SK-N-SH (cell line): ENCODE measurements around the gene CACNA2D1. TPM values are rescaled to one million over a fixed set of nuclear protein-coding genes. Genes with fewer than 3 reads are reported as not detected.

Experiments
- CTCF ChIA-PET: fragments of 300-600, 350-600 bp; formaldehyde crosslinking; extraction: SDS; loops from one replicate; lab custom pipeline; 2021; lab: Yijun Ruan, JAX
- POLR2A ChIA-PET: fragments of 350-600 bp; sonication (Branson Sonifier 250); formaldehyde crosslinking; extraction: SDS; loops from one replicate; lab custom pipeline; 2020; ENCODE audit warnings: antibody characterized with exemption, inconsistent platforms; lab: Yijun Ruan, JAX
- DNase-seq: peaks from one replicate; pipeline ENCODE4 v3.0.0; 2012
- H2AFZ ChIP-seq: fragments of 200-600 bp; sonication (generic); 2 replicates; pipeline ENCODE4 v1.8.1; 2016; ENCODE audit warnings: antibody characterized with exemption, mild to moderate bottlenecking, low read depth
- H3F3A ChIP-seq: fragments of 200-600 bp; sonication (generic); replicated peaks from 2 replicates; pipeline ENCODE3; 2016; ENCODE audit warnings: antibody characterized with exemption, mild to moderate bottlenecking; ENCODE audit not compliant: insufficient read depth
- H3K27ac ChIP-seq, 2 experiments: fragments of 200-500 bp in 1 of 2; fragments of 200-600 bp in 1 of 2; sonication (Bioruptor generic) in 1 of 2; sonication (generic), shearing (Covaris generic) in 1 of 2; 2 replicates each; pipeline versions ENCODE4 v1.5.1 to v1.6.1; 2014 to 2016; ENCODE audit warnings: low read depth in 2 of 2, inconsistent platforms in 1 of 2, low read length in 1 of 2, mild to moderate bottlenecking in 1 of 2, mixed read lengths in 1 of 2
- H3K27me3 ChIP-seq: fragments of 200-600 bp; sonication (generic), shearing (Covaris generic); 2 replicates; pipeline ENCODE4 v1.6.1; 2016; ENCODE audit warnings: mixed run types; ENCODE audit not compliant: insufficient read depth
- H3K36me3 ChIP-seq, 2 experiments: fragments of 200-500 bp in 1 of 2; fragments of 200-600 bp in 1 of 2; sonication (Bioruptor generic) in 1 of 2; sonication (generic) in 1 of 2; replicated peaks in 1 of 2; 2 replicates each; pipeline versions ENCODE3 to v1.5.1; 2014 to 2016; ENCODE audit warnings: low read length in 1 of 2, mild to moderate bottlenecking in 1 of 2; ENCODE audit not compliant: insufficient read depth in 2 of 2, control insufficient read depth in 1 of 2
- H3K4me1 ChIP-seq, 2 experiments: fragments of 200-500 bp in 1 of 2; fragments of 200-600 bp in 1 of 2; sonication (Bioruptor generic) in 1 of 2; sonication (generic), shearing (Covaris generic) in 1 of 2; 2 replicates each; pipeline versions ENCODE4 v1.5.1 to v1.6.1; 2014 to 2016; ENCODE audit warnings: low read depth in 1 of 2, low read length in 1 of 2, mixed run types in 1 of 2; ENCODE audit not compliant: insufficient read depth in 2 of 2, control insufficient read depth in 1 of 2
- H3K4me2 ChIP-seq: fragments of 200-600 bp; sonication (generic), shearing (Covaris generic); 2 replicates; pipeline ENCODE4 v1.6.1; 2017; ENCODE audit warnings: mixed run types
- H3K4me3 ChIP-seq, 2 experiments: fragments of 200-500 bp in 1 of 2; fragments of 200-600 bp in 1 of 2; sonication (Bioruptor generic) in 1 of 2; sonication (generic), shearing (Covaris generic) in 1 of 2; 2 replicates each; pipeline versions ENCODE4 v1.5.1 to v1.8.1; 2014 to 2016; ENCODE audit warnings: low read depth in 2 of 2, inconsistent platforms in 1 of 2, low read length in 1 of 2, mild to moderate bottlenecking in 1 of 2, mixed read lengths in 1 of 2, moderate library complexity in 1 of 2
- H3K79me2 ChIP-seq: fragments of 200-600 bp; sonication (generic); 2 replicates; pipeline ENCODE4 v1.8.1; 2017; ENCODE audit warnings: mild to moderate bottlenecking; ENCODE audit not compliant: insufficient read depth
- H3K9ac ChIP-seq: fragments of 200-600 bp; sonication (generic); 2 replicates; pipeline ENCODE4 v1.6.1; 2017; ENCODE audit warnings: mixed run types
- H3K9me2 ChIP-seq: fragments of 200-600 bp; sonication (generic); 2 replicates; pipeline ENCODE4 v1.6.1; 2017; ENCODE audit warnings: mixed run types
- H3K9me3 ChIP-seq: fragments of 200-600 bp; sonication (generic); 2 replicates; pipeline ENCODE4 v1.6.1; 2017; ENCODE audit warnings: mixed run types, mild to moderate bottlenecking, moderate library complexity
- H4K20me1 ChIP-seq: fragments of 200-600 bp; sonication (generic); 2 replicates; pipeline ENCODE4 v1.6.1; 2017; ENCODE audit warnings: mild to moderate bottlenecking, mixed run types; ENCODE audit not compliant: insufficient read depth
- CHD2 ChIP-seq: fragments of 150-350 bp; IDR thresholded peaks from 2 replicates; pipeline ENCODE4 v1.6.1; 2018; ENCODE audit warnings: low read length; ENCODE audit not compliant: partially characterized antibody
- CTCF ChIP-seq: fragments of 200-600 bp; sonication (generic); IDR thresholded peaks from 2 replicates; pipeline ENCODE4 v1.6.1; 2017; ENCODE audit warnings: antibody characterized with exemption, mild to moderate bottlenecking, moderate library complexity
- ELF1 ChIP-seq: IDR thresholded peaks from 2 replicates; pipeline ENCODE4 v1.4.0; 2012
- FOSL2 ChIP-seq: IDR thresholded peaks from 2 replicates; pipeline ENCODE4 v1.4.0; 2012; ENCODE audit warnings: low read depth, mild to moderate bottlenecking, moderate library complexity, borderline replicate concordance
- FOXM1 ChIP-seq: IDR thresholded peaks from 2 replicates; pipeline ENCODE4 v1.4.0; 2012; ENCODE audit warnings: low read depth, mild to moderate bottlenecking
- GATA2 ChIP-seq: sonication (generic); formaldehyde crosslinking; IDR thresholded peaks from 2 replicates; pipeline ENCODE4 v1.5.0; 2020; ENCODE audit warnings: mild to moderate bottlenecking, missing genetic modification reagents
- IRF3 ChIP-seq: fragments of 150-350 bp; IDR thresholded peaks from 2 replicates; pipeline ENCODE4 v1.6.1; 2016; ENCODE audit warnings: mild to moderate bottlenecking, low read depth, low read length
- MAX ChIP-seq: IDR thresholded peaks from 2 replicates; pipeline ENCODE4 v1.4.0; 2012; ENCODE audit warnings: low read depth
- MXI1 ChIP-seq: IDR thresholded peaks from 2 replicates; pipeline ENCODE4 v1.6.1; 2012; ENCODE audit warnings: mild to moderate bottlenecking, low read depth, low read length, improper control_type of control experiment
- PBX3 ChIP-seq: IDR thresholded peaks from 2 replicates; pipeline ENCODE4; 2012
- RAD21 ChIP-seq: IDR thresholded peaks from 2 replicates; pipeline ENCODE4 v1.6.1; 2012; ENCODE audit warnings: mild to moderate bottlenecking, low read length
- RCOR1 ChIP-seq: fragments of 150-350 bp; IDR thresholded peaks from 2 replicates; pipeline ENCODE4 v1.6.1; 2017; ENCODE audit warnings: antibody characterized with exemption, low read length
- SIN3A ChIP-seq: IDR thresholded peaks from 2 replicates; pipeline ENCODE4 v1.6.1; 2012; ENCODE audit warnings: low read depth, mild to moderate bottlenecking, low read length, moderate library complexity, borderline replicate concordance
- SMC3 ChIP-seq: IDR thresholded peaks from 2 replicates; pipeline ENCODE4 v1.6.1; 2012; ENCODE audit warnings: low read depth, low read length, improper control_type of control experiment
- TAF1 ChIP-seq: IDR thresholded peaks from 2 replicates; pipeline ENCODE4 v1.6.1; 2012; ENCODE audit warnings: low read depth, mild to moderate bottlenecking, low read length, moderate library complexity, borderline replicate concordance
- WGBS: methylation state at CpG from one replicate; pipeline ENCODE4 v1.1.6; 2017; ENCODE audit warnings: low lambda C conversion rate; 5-methylcytosine and 5-hydroxymethylcytosine counted together
- polyA plus RNA-seq, 3 experiments: library from polyadenylated mRNA; depleted of rRNA; stranded (reverse); fragments of >200 nt; gene quantifications; 2 replicates each; pipeline ENCODE4 v1.2.3, GENCODE V29; 2012

Gene CACNA2D1
- polyA plus RNA-seq, 1 of the 3 experiments (the other 2 are of a cell fraction) = 3.4 TPM

- Histone ChIP-seq H3K79me2 (no peaks in the 10 kb centered on the region), H3K9me3 (no peaks in the 10 kb centered on the region), H3K36me3 (no peaks in the 10 kb centered on the region), H4K20me1 (no peaks in the 10 kb centered on the region), H3K4me2 (no peak overlapping the region), H3F3A (no peaks in the 10 kb centered on the region), H3K27ac (peak overlapping the region in 1 of 2 experiments; percentile 43; a peak in 1 of 4 replicates), H2AFZ (no peak overlapping the region), H3K9me2 (no peaks in the 10 kb centered on the region), H3K9ac (no peak overlapping the region), H3K4me3 (no peak overlapping the region), H3K27me3 (no peaks in the 10 kb centered on the region), H3K4me1 (peaks cover 0 to 6% of the 10 kb centered on the region in 2 experiments; a peak in 2 of 4 replicates)
- CTCF ChIA-PET = interaction anchor here (1.3 kb wide), 1 partner anchor 367 kb away, joined by 4 read pairs; no protein-coding TSS in a partner anchor
- WGBS = 95% methylated on average over 4 of the region's 4 CpGs
- no peak for DNase-seq
- no peak for TF ChIP-seq RCOR1
- TF ChIP-seq GATA2 = no peak
- TF ChIP-seq TAF1 = no peak
- TF ChIP-seq ELF1 = no peak
- TF ChIP-seq PBX3 = no peak
- TF ChIP-seq CTCF = no peak
- no peak for TF ChIP-seq FOSL2
- TF ChIP-seq FOXM1 = no peak
- no peak for TF ChIP-seq MXI1
- TF ChIP-seq MAX = no peak
- no peak for TF ChIP-seq SIN3A
- TF ChIP-seq CHD2 = no peak
- no peak for TF ChIP-seq SMC3
- TF ChIP-seq RAD21 = no peak
- TF ChIP-seq IRF3 = no peak
- POLR2A ChIA-PET = no interaction called here
Observed at GRCh38 chr7:82204694-82205093, 238.9 kb downstream of the CACNA2D1 start.
